GM23338 (cell line): Measurements from ENCODE around the gene TTLL5. TPM values are rescaled to one million over a fixed set of nuclear protein-coding genes. Genes with fewer than 3 reads are reported as not detected.

Experiments
- ATAC-seq: fragments of 200-7000 bp; cut with Tn5 transposase; 3 replicates; pipeline ENCODE4 v1.9.1; 2020
- DNase-seq: peaks from one replicate; pipeline ENCODE4 v3.0.0-alpha.2; 2015; ENCODE audit warnings: low spot score
- H2AFZ ChIP-seq: fragments of 200-600 bp; sonication (generic); 2 replicates; pipeline ENCODE4 v1.8.0; 2016; ENCODE audit warnings: antibody characterized with exemption, mild to moderate bottlenecking, moderate library complexity
- H3F3A ChIP-seq: fragments of 200-600 bp; sonication (generic); replicated peaks from 2 replicates; pipeline ENCODE4 v1.8.0; 2017; ENCODE audit warnings: antibody characterized with exemption, mixed run types, low read depth
- H3K27ac ChIP-seq: fragments of 200-600 bp; sonication (generic); 2 replicates; pipeline ENCODE4 v1.6.1; 2016; ENCODE audit warnings: low read depth
- H3K27me3 ChIP-seq: fragments of 200-600 bp; sonication (generic); 2 replicates; pipeline ENCODE4 v1.8.0; 2016; ENCODE audit warnings: mild to moderate bottlenecking, mixed run types, moderate library complexity; ENCODE audit not compliant: insufficient read depth
- H3K36me3 ChIP-seq: fragments of 200-600 bp; sonication (generic); 2 replicates; pipeline ENCODE4 v1.8.0; 2016; ENCODE audit warnings: mild to moderate bottlenecking; ENCODE audit not compliant: insufficient read depth
- H3K4me1 ChIP-seq: fragments of 200-600 bp; sonication (generic); 2 replicates; pipeline ENCODE4 v1.8.0; 2016; ENCODE audit warnings: mild to moderate bottlenecking, moderate library complexity; ENCODE audit not compliant: insufficient read depth
- H3K4me2 ChIP-seq: fragments of 200-600 bp; sonication (generic); 2 replicates; pipeline ENCODE4 v1.7.1; 2017; ENCODE audit warnings: mixed run types
- H3K4me3 ChIP-seq: fragments of 200-600 bp; sonication (generic); 2 replicates; pipeline ENCODE4 v1.6.1; 2016; ENCODE audit warnings: mixed run types
- H3K79me2 ChIP-seq: fragments of 200-600 bp; sonication (generic); replicated peaks from 2 replicates; pipeline ENCODE4 v1.8.0; 2017; ENCODE audit warnings: mild to moderate bottlenecking; ENCODE audit not compliant: insufficient read depth
- H3K9me2 ChIP-seq: fragments of 200-600 bp; sonication (generic); 2 replicates; pipeline ENCODE4 v1.8.0; 2017; ENCODE audit not compliant: insufficient read depth
- H4K20me1 ChIP-seq: fragments of 200-600 bp; sonication (generic); replicated peaks from 2 replicates; pipeline ENCODE4 v1.8.0; 2017; ENCODE audit warnings: mild to moderate bottlenecking; ENCODE audit not compliant: insufficient read depth
- H3K27ac Mint-ChIP-seq: 2 replicates; pipeline ENCODE4 v1.8.0; 2020; ENCODE audit warnings: inconsistent platforms, mild to moderate bottlenecking, moderate library complexity, mixed read lengths
- H3K27me3 Mint-ChIP-seq: 3 replicates; pipeline ENCODE4 v1.8.0; 2022; ENCODE audit warnings: low read depth, mild to moderate bottlenecking, moderate library complexity, mixed read lengths, inconsistent platforms; ENCODE audit not compliant: insufficient read depth, poor library complexity
- H3K36me3 Mint-ChIP-seq: 3 replicates; pipeline ENCODE4 v1.8.0; 2021; ENCODE audit warnings: low read depth, mild to moderate bottlenecking, inconsistent platforms, moderate library complexity, mixed read lengths
- H3K4me1 Mint-ChIP-seq: 3 replicates; pipeline ENCODE4 v1.8.0; 2020; ENCODE audit warnings: mild to moderate bottlenecking, inconsistent platforms, mixed read lengths
- H3K4me3 Mint-ChIP-seq: 3 replicates; pipeline ENCODE4 v1.8.0; 2021; ENCODE audit warnings: moderate library complexity, mild to moderate bottlenecking, inconsistent platforms, mixed read lengths
- H3K9me3 Mint-ChIP-seq: 3 replicates; pipeline ENCODE4 v1.8.0; 2020; ENCODE audit warnings: moderate library complexity, mild to moderate bottlenecking, inconsistent platforms, mixed read lengths
- CREB1 ChIP-seq: fragments of 250-450 bp; sonication (Bioruptor Pico); IDR thresholded peaks from 2 replicates; pipeline ENCODE4 v1.5.0; 2020; ENCODE audit warnings: low read depth, mild to moderate bottlenecking, moderate library complexity
- CTCF ChIP-seq, 2 experiments: fragments of 200-600 bp in 1 of 2; sonication (generic) in 1 of 2; conservative IDR thresholded peaks; 2 replicates each; pipeline versions ENCODE4 v1.5.1 to v1.6.1; 2016 to 2017; ENCODE audit warnings: antibody characterized with exemption in 2 of 2, low read depth in 2 of 2, mild to moderate bottlenecking in 2 of 2, moderate library complexity in 1 of 2
- ETS1 ChIP-seq: IDR thresholded peaks from 2 replicates; pipeline ENCODE4 v1.6.1; 2016; ENCODE audit warnings: antibody characterized with exemption
- EZH2 ChIP-seq: fragments of 200-600 bp; sonication (generic); IDR thresholded peaks from one replicate; pipeline ENCODE4 v1.8.0; 2017; ENCODE audit warnings: antibody characterized with exemption, mild to moderate bottlenecking, low read depth; ENCODE audit not compliant: unreplicated experiment
- EZH2phosphoT487 ChIP-seq: fragments of 200-600 bp; sonication (generic); IDR thresholded peaks from one replicate; pipeline ENCODE4 v1.8.1; 2018; ENCODE audit warnings: antibody characterized with exemption; ENCODE audit not compliant: unreplicated experiment
- JUNB ChIP-seq: IDR thresholded peaks from one replicate; pipeline ENCODE4 v1.6.1; 2016; ENCODE audit warnings: antibody characterized with exemption; ENCODE audit not compliant: unreplicated experiment
- NANOG ChIP-seq: IDR thresholded peaks from 2 replicates; pipeline ENCODE4 v1.6.1; 2016; ENCODE audit warnings: antibody characterized with exemption, borderline replicate concordance
- POLR2AphosphoS5 ChIP-seq: IDR thresholded peaks from 2 replicates; pipeline ENCODE4 v1.6.1; 2016; ENCODE audit warnings: antibody characterized with exemption, low read depth
- REST ChIP-seq: IDR thresholded peaks from one replicate; pipeline ENCODE4 v1.6.1; 2018; ENCODE audit warnings: antibody characterized with exemption; ENCODE audit not compliant: unreplicated experiment
- STAT1 ChIP-seq: IDR thresholded peaks from one replicate; pipeline ENCODE4 v1.6.1; 2016; ENCODE audit warnings: antibody characterized with exemption; ENCODE audit not compliant: unreplicated experiment
- ZNF331 ChIP-seq: fragments of 250-450 bp; sonication (Bioruptor Pico); IDR thresholded peaks from 2 replicates; pipeline ENCODE4 v1.5.0; 2020; ENCODE audit warnings: low read depth, mild to moderate bottlenecking, moderate library complexity
- polyA plus RNA-seq: library from polyadenylated mRNA; unstranded; fragments of >200 nt; fragmentation: Nextera tagmentation; extraction: Ambion mirVana; gene quantifications from 2 replicates; pipeline ENCODE4 v1.2.1, GENCODE V29; 2016
- total RNA-seq: library from RNA; depleted of rRNA; stranded (reverse); fragments of >200 nt; shearing (Covaris generic); gene quantifications from 2 replicates; pipeline ENCODE4 v1.2.3, GENCODE V29; 2014

TTLL5 gene
- total and polyA plus RNA-seq, 2 experiments from 2014 or later: 33.5 to 35.4 TPM

- TF ChIP-seq ZNF331 (CRISPR knock-in tag) (no peak), NANOG (no peak), STAT1 (no peak), ETS1 (no peak), EZH2 (no peak), EZH2phosphoT487 (no peak), JUNB (no peak), REST (no peak), CREB1 (no peak)
These were observed 291.4 kb downstream of the TTLL5 start (continued) for GRCh38 chr14:75952489-75952888.

- H3K9me3 Mint-ChIP-seq: no peaks in the 10 kb centered on the region
- H3K36me3 Mint-ChIP-seq: no peaks in the 10 kb centered on the region
- no peak overlapping the region for H3K4me3 Mint-ChIP-seq
- peaks cover 5% of the 10 kb centered on the region; the same call in 1 of the 2 replicates for H3K9me2 ChIP-seq
- H3K27ac Mint-ChIP-seq: no peak overlapping the region
- no peak overlapping the region for H2AFZ ChIP-seq
- no peaks in the 10 kb centered on the region for H3F3A ChIP-seq
- no peak overlapping the region for H3K4me2 ChIP-seq
- H3K79me2 ChIP-seq: no peaks in the 10 kb centered on the region
- H3K27ac ChIP-seq: no peak overlapping the region
- TF ChIP-seq NANOG (no peak), ZNF331 (CRISPR knock-in tag) (no peak), POLR2AphosphoS5 (no peak)
- no peaks in the 10 kb centered on the region for H3K27me3 ChIP-seq
- H3K4me1 ChIP-seq: no peaks in the 10 kb centered on the region
- no peak for ATAC-seq
- no peaks in the 10 kb centered on the region for H4K20me1 ChIP-seq
- no peak for DNase-seq
- H3K36me3 ChIP-seq: no peaks in the 10 kb centered on the region
- H3K27me3 Mint-ChIP-seq: no peaks in the 10 kb centered on the region
- peaks cover 6% of the 10 kb centered on the region for H3K4me1 Mint-ChIP-seq
- H3K4me3 ChIP-seq: no peak overlapping the region
These were observed 298.0 kb downstream of the TTLL5 start for GRCh38 chr14:75959031-75959430.

- no peaks in the 10 kb centered on the region for H3K36me3 Mint-ChIP-seq
- Histone ChIP-seq H3K36me3 (no peaks in the 10 kb centered on the region), H4K20me1 (no peaks in the 10 kb centered on the region), H3K79me2 (no peaks in the 10 kb centered on the region), H3K9me2 (peaks cover 5% of the 10 kb centered on the region; the same call in 1 of the 2 replicates), H3K27ac (no peak overlapping the region), H3K27me3 (no peaks in the 10 kb centered on the region), H3K4me1 (no peaks in the 10 kb centered on the region), H3F3A (no peaks in the 10 kb centered on the region), H3K4me2 (no peak overlapping the region), H3K4me3 (no peak overlapping the region), H2AFZ (no peak overlapping the region)
- H3K4me1 Mint-ChIP-seq: peaks cover 6% of the 10 kb centered on the region
- no peaks in the 10 kb centered on the region for H3K9me3 Mint-ChIP-seq
- H3K27ac Mint-ChIP-seq: no peak overlapping the region
- ATAC-seq (no peak), DNase-seq (no peak)
- no peaks in the 10 kb centered on the region for H3K27me3 Mint-ChIP-seq
- H3K4me3 Mint-ChIP-seq: no peak overlapping the region
- TF ChIP-seq POLR2AphosphoS5 (no peak), ZNF331 (CRISPR knock-in tag) (no peak), ETS1 (no peak), CREB1 (no peak), REST (no peak), CTCF (conservative IDR thresholded peaks at IDR 0.05; ENCODE audit: low read depth in 2 of 2) (no peak), NANOG (no peak)
These were observed 299.2 kb downstream of the TTLL5 start for GRCh38 chr14:75960231-75960630.
